ENCODE measurements around the gene ZBTB7C.

The ZBTB7C gene

GRCh38 chr18:48093104-48093503 lies 316.1 kb downstream of the ZBTB7C start:
- no peak for DNase-seq (ENCODE audit: low read depth, low spot score)

- no peak for DNase-seq (ENCODE audit: low read depth, low spot score)
Measured at GRCh38 chr18:48091869-48092497, 317.2 kb downstream of the ZBTB7C start.

- DNase-seq (ENCODE audit: low read depth, low spot score) = no peak
Measured at GRCh38 chr18:48090702-48091101, 318.5 kb downstream of the ZBTB7C start.

- no peak for DNase-seq (ENCODE audit: low read depth, low spot score)
Measured at GRCh38 chr18:48090021-48090420, 319.2 kb downstream of the ZBTB7C start.

- DNase-seq (ENCODE audit: low read depth, low spot score) = no peak
Measured at GRCh38 chr18:48085781-48086487, 323.2 kb downstream of the ZBTB7C start.

DNA sequence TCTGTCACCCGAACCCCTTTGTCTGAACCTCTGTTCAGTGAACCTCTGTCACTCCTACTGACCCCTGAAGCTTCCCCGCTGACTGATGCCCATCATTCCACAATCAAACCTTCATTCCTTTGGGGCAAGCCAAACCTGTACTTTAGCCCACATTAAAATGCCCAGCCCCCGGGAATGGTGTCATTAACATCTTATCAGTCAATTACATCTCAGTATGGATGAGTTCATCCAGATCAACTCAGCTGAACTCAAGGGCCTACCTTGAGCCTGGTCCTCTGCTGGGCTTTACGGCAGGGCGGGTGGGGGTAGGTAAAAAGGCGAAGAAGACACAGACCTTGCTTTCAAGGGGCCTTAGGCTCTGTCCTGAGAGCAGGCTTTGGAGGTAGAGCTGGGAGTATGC lies 324.3 kb downstream of the ZBTB7C start:
- no peak for DNase-seq (ENCODE audit: low read depth, low spot score)

GRCh38 chr18:48084041-48084757 lies 325.0 kb downstream of the ZBTB7C start:
- no peak for DNase-seq (ENCODE audit: low read depth, low spot score)

DNA sequence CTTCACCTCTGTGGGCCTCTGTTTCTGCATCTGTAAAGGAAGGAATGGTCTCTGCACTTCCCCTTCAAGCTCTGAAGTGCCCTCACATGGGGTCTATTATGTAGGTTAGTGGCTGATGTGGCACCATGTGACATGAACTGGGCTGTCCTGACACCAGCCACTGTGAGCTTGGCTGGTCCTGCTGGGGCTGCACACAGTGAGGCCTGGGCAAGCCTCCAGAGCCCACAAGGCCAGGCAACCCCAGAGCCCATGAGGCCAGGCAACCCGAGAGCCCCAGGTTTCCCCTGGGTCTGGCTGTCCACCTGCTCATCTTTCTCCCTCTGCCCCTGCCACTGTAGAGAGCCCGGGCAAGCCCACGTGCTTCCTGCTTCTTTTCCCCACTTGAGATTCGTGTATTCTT lies 328.6 kb downstream of the ZBTB7C start:
- no peak for DNase-seq (ENCODE audit: low read depth, low spot score)

DNA sequence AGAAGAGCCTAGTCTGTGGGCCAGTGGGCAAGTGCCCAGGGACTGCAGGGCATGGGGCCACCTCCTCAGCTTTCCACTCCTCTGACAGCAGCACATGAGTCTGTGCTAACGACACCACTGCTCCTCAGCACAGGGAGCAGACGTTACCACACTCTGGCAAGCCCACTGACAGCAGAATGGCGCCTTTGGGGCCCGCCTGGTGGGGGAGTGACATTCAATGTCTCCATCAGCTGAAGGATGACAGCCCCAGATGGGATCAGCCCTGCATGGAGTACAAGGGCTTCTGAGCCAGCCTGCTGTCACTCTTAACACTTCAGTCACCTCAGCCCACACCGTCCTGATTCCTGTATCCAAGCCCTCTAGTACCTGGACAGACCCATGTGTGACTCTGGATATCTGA lies 329.3 kb downstream of the ZBTB7C start:
- no peak for DNase-seq (ENCODE audit: low read depth, low spot score)

DNA sequence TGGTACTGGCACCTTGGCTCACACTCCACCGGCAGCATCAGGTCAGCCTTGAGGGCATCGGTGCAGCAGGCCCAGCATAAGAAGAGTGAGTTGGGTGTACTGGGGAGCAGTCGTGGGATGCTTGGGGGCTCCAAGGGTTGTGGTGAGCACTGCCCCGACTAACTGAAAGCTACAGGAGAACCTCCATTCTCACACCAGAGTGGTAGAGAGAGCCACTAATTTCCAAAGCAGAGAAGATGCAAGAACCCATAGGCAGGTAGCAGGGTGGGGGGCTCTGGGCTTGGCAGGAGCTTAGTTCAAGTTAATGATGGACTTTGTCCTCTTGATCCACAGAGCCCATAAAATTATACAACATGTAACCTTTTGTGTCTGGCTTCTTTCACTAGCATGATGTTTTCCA lies 330.7 kb downstream of the ZBTB7C start:
- DNase-seq (ENCODE audit: low read depth, low spot score) = no peak

GRCh38 chr18:48077291-48077690 lies 331.9 kb downstream of the ZBTB7C start:
- no peak for DNase-seq (ENCODE audit: low read depth, low spot score)

DNA sequence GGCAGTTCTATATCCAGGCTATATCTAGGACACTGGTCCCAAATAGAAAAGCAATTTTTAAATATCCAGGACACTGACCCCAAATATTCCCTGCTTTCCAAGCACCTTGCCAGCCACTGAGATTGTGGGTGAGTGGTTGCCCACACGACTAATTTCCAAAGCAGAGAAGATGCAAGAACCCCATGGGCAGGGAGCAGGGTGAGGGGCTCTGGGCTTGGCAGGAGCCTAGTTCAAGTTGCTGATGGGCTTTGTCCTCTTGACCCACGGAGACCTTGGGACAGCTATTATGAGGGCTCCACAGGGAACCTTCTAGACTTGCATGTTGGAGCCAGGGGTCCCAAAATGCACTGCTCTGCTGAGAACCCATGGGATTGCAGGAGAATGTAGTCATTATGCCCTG lies 332.7 kb downstream of the ZBTB7C start:
- DNase-seq (ENCODE audit: low read depth, low spot score) = no peak

DNA sequence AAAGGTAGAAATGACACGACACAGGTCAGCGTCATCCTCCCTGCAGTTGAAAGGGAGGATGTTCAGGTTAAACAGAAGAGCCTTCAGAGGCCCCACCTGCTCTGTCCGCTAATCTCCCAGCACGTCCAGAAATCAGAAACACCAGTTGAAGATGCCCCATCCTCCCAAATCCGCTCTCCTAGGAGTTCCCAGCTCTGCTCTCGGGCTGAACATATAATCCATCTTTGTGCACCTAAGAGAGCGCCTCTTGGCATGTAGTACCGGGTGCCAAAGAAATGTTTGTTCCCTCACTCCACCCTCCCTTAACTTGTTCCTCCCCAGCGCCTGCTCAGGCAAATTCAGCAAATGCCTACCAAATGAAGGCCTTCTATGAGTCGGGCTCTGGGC lies 333.5 kb downstream of the ZBTB7C start:
- no peak for DNase-seq (ENCODE audit: low read depth, low spot score)

DNA sequence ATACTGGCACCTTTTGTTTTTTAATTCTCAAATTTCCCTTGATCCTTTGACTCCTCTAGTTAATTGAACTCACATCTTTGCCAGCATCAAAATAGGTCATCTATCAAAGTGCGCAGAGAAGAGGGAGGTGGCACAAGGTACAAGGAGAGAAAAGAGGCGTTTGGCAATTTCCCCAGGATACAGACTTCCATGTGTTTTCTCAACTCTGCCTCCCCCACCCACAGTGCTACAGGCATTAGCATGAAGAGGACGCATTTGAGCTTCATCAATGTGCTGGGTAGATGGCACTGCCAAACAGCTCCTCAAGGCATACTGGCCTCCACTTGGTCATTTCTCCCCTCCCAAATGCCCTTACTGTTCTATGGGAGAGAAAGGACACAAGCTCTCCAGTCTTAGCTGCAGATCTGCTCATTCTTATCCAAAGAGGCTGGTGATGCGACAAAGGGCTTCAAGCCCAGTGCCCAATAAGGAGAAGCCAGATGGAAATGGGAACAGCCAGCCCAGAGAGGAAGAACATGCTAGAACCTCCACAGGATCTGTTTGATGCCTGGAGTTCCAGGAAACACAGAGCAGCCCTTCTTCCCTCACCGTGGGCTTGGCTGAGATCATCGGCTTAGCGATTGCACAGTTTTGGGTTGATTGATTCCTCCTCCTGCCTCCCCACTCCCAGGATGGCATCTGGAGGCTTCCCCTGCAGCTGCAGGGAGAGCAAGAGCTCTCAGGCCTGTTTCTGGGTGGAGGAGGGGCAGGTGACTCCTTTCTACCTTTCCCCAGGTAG lies 334.1 kb downstream of the ZBTB7C start:
- DNase-seq (ENCODE audit: low read depth, low spot score) = no peak

DNA sequence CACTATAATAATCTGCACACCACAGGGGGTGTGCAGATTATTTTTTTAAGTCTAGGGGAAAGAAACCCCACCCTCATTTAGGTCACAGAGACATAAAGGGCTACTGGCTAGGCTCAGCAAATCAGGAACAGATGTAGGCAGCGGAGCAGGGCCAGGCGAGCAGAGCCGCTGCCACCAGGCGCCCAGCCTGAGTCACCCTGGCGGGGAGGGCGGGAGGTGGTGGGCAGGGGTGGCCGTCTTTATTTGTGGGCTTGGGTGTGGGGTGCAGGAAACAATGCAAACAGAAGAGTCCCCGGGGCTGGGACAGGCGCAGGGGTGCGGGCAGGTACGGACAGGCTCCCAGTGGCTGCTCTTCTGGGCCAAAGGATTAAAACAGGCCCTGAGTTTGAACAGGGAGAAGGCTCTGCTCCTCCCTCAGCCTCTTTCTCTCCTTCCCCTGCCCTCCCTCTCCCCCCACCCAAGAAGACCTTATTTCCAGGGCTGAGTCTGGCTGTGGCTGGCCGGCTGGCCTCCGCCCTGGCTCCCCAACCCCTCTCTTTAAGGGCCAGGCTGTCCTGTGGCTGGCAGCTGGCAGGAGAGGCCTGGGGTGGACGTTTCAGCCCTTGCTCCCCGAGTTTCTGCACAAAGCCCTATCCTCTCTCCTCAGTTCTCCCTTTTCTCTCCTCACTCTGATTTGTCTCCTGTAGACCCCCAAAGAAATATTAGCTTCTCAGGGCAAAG lies 335.8 kb downstream of the ZBTB7C start:
- DNase-seq (ENCODE audit: low read depth, low spot score) = no peak

GRCh38 chr18:48072428-48073204 lies 336.6 kb downstream of the ZBTB7C start:
- no peak for DNase-seq (ENCODE audit: low read depth, low spot score)

DNA sequence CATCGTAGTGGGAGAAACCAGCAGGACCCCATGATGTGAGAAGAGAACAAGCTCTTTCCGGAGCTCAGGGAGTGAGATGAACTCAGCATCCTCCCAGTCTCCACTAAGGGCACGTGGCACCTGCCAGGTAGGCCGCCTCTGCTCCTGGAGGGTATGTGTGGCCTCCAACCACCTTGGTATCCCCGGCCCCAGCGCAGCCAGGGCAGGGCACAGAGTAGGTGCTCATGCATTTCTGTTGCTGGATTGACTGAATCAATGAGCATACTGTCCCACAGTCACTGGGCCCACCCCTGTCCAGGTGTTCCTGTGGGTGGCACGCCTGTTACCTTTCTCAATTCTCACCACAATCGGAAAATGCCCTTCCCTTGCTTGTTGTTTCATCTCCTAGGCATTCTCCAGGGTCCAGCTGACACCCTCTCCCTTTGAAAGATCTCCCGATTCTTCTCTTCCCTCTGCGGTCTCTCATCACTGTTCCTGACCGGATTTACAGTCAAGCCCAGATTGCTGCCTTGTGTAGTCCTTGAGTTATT lies 340.2 kb downstream of the ZBTB7C start:
- no peak for DNase-seq (ENCODE audit: low read depth, low spot score)

- no peak for DNase-seq (ENCODE audit: low read depth, low spot score)
Measured at GRCh38 chr18:48066225-48066652, 342.9 kb downstream of the ZBTB7C start.

DNA sequence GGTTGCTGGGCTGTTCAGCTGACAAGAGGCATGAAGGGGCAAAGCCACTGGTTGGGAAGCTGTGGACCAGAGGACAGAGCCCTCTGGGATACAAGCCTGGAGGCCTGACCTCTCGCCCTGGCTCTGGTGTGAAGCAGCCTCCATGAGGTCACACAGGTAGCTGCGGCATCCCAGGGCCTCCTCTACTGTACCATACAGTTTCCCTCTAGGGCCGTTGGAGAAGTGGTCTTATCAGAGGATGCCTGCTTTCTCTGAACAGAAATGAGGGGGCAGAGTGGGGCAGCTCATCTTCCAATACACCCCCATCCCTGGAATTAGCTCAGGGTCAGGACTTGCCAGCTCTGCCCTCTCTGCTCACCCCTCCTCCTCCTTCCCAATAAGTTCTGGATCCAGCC lies 343.6 kb downstream of the ZBTB7C start:
- DNase-seq (ENCODE audit: low read depth, low spot score) = no peak

GRCh38 chr18:48064978-48065600 lies 344.1 kb downstream of the ZBTB7C start:
- DNase-seq (ENCODE audit: low read depth, low spot score) = no peak

Data from activated naive CD8-positive, alpha-beta T cell treated with anti-CD3 and anti-CD28 coated beads, Interleukin-2, amount 50 U/mL, for 16 hours (primary cell).